ENCODE results near the gene ADGRD1. TPM values are rescaled to one million over a fixed set of nuclear protein-coding genes. Genes with fewer than 3 reads are reported as not detected.

ADGRD1 gene
- total RNA-seq, 1 donor from 2014 or later = 0.47 TPM

DNA sequence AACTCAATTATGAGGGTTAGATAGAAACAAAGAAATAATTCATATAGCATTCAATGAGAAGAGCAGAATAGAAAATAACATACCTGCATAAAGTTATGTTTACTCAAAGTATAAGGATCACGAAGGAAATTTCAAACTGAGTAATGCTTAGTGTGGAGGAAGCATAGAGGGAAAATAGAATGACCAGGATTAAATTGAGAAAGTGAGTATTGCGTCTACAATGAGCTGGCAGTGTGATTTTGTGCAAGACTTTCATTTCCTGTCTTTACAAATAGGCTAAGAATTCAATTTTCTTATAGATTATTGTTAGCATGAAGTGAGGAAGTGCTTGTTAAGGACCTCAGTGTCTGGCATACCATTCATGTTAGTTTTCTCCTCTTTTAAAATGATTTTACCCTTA, 12.0 kb downstream of the ADGRD1 start:
- ATAC-seq (ENCODE audit: low read depth) (no peak), DNase-seq (no peak)
- Mint-ChIP-seq H3K27me3 (peaks cover 15% of the 10 kb centered on the region), H3K4me3 (no peak overlapping the region), H3K36me3 (ENCODE audit: low read depth) (no peaks in the 10 kb centered on the region), H3K27ac (no peak overlapping the region), H3K9me3 (no peaks in the 10 kb centered on the region), H3K4me1 (peaks cover 17% of the 10 kb centered on the region)
- TF ChIP-seq, protein P1, sequence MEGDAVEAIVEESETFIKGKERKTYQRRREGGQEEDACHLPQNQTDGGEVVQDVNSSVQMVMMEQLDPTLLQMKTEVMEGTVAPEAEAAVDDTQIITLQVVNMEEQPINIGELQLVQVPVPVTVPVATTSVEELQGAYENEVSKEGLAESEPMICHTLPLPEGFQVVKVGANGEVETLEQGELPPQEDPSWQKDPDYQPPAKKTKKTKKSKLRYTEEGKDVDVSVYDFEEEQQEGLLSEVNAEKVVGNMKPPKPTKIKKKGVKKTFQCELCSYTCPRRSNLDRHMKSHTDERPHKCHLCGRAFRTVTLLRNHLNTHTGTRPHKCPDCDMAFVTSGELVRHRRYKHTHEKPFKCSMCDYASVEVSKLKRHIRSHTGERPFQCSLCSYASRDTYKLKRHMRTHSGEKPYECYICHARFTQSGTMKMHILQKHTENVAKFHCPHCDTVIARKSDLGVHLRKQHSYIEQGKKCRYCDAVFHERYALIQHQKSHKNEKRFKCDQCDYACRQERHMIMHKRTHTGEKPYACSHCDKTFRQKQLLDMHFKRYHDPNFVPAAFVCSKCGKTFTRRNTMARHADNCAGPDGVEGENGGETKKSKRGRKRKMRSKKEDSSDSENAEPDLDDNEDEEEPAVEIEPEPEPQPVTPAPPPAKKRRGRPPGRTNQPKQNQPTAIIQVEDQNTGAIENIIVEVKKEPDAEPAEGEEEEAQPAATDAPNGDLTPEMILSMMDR (IDR thresholded peaks at IDR 0.05) = no peak
- CTCF ChIA-PET = no interaction called here
- intact Hi-C loops (cut with micrococcal nuclease) = no loop called here
- POLR2A ChIA-PET = no interaction called here

DNA sequence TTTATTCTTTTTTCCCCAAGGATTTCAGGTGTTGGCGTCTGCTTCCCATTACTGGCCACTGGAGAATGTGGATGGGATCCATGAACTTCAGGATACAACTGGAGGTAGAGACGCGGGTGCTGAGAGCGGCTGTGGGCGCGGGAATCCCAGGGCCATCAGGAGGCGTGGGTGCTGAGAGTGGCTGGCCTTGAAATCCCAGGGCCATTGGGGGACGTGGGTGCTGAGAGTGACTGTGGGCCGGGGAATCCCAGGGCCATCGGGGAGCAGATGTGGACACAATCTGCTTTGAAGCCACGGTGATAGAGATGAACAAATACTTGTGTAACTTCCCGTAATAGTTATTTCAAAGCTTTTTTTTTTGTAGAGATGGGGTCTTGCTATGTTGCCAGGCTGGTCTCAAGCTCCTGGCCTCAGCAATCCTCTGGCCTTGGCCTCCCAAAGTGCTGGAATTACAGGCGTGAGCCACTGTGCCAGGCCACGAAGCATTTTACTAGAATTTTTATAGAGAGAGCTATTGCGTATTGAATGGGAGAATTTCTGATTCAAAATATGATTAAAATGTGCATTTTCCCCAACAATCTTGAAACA, 12.8 kb downstream of the ADGRD1 start:
- ChIA-PET POLR2A (no interaction called here), CTCF (no interaction called here)
- H3K27me3 Mint-ChIP-seq = peaks cover 12% of the 10 kb centered on the region
- no peaks in the 10 kb centered on the region for H3K9me3 Mint-ChIP-seq
- no peak overlapping the region for H3K4me3 Mint-ChIP-seq
- DNase-seq (no peak), ATAC-seq (ENCODE audit: low read depth) (no peak)
- intact Hi-C loops (cut with micrococcal nuclease) = no loop called here
- H3K27ac Mint-ChIP-seq = no peak overlapping the region
- no peaks in the 10 kb centered on the region for H3K36me3 Mint-ChIP-seq (ENCODE audit: low read depth)
- TF ChIP-seq, protein P1 (IDR thresholded peaks at IDR 0.05) = no peak
- peaks cover 20% of the 10 kb centered on the region for H3K4me1 Mint-ChIP-seq

- ATAC-seq (ENCODE audit: low read depth) (no peak), DNase-seq (no peak)
- ChIA-PET CTCF (no interaction called here), POLR2A (no interaction called here)
- Mint-ChIP-seq H3K36me3 (ENCODE audit: low read depth) (no peaks in the 10 kb centered on the region), H3K4me3 (no peak overlapping the region), H3K4me1 (peaks cover 20% of the 10 kb centered on the region), H3K9me3 (no peaks in the 10 kb centered on the region), H3K27ac (no peak overlapping the region), H3K27me3 (peaks cover 12% of the 10 kb centered on the region)
- intact Hi-C loops (cut with micrococcal nuclease) = no loop called here
- TF ChIP-seq, protein P1 (IDR thresholded peaks at IDR 0.05) = no peak
Measured at GRCh38 chr12:130967636-130968035, 13.9 kb downstream of the ADGRD1 start.

DNA sequence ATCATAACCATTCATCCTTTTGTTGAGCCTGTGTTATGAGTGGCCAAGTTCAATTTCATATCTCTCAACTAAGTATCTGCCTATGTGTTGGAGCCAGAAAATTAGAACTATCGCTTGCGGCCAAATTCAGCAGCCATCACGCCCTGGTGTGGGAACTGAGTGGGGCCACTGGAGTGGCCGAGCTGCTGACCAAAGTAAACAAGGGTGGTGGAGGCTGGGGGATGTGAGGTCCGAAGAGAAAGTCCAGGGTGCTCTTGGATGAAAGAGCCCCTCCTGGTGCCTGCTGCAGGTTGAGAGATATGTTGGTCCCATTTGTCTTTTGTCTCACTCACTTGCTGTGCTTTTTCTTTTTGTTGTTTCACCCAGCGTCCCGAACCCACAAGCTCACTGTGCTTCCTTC, 14.9 kb downstream of the ADGRD1 start:
- ATAC-seq (ENCODE audit: low read depth) (no peak), DNase-seq (no peak)
- Mint-ChIP-seq H3K9me3 (no peaks in the 10 kb centered on the region), H3K27me3 (peaks cover 15% of the 10 kb centered on the region), H3K4me3 (no peak overlapping the region), H3K36me3 (ENCODE audit: low read depth) (no peaks in the 10 kb centered on the region), H3K27ac (no peak overlapping the region), H3K4me1 (peaks cover 20% of the 10 kb centered on the region)
- ChIA-PET CTCF (no interaction called here), POLR2A (interaction anchor here (1.3 kb wide), 1 partner anchor 11 kb away, joined by 6 read pairs; no protein-coding TSS in a partner anchor)
- TF ChIP-seq, protein P1 (IDR thresholded peaks at IDR 0.05) = no peak
- intact Hi-C loops (cut with micrococcal nuclease) = no loop called here

DNA sequence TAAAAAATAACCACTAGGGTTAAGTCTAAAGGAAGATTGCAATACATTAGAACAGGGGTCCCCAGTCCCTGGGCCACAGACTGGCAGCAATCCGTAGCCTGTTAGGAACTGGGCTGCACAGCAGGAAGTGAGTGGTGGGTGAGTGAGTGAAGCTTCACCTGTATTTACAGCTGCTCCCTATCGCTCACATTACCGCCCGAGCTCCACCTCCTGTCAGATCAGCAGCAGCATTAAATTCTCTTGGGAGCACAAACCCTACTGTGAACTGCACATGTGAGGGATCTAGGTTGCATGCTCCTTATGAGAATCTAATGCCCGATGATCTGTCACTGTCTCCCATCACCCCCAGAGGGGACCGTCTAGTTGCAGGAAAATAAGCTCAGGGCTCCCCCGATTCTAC, 15.5 kb downstream of the ADGRD1 start:
- Mint-ChIP-seq H3K27me3 (peaks cover 14% of the 10 kb centered on the region), H3K36me3 (ENCODE audit: low read depth) (no peaks in the 10 kb centered on the region), H3K27ac (no peak overlapping the region), H3K4me3 (no peak overlapping the region), H3K4me1 (peaks cover 20% of the 10 kb centered on the region), H3K9me3 (no peaks in the 10 kb centered on the region)
- ChIA-PET POLR2A (interaction anchor here (1.3 kb wide), 1 partner anchor 11 kb away, joined by 6 read pairs; no protein-coding TSS in a partner anchor), CTCF (interaction anchor here (0.9 kb wide), 1 partner anchor 11 kb away, joined by 5 read pairs; no protein-coding TSS in a partner anchor)
- ATAC-seq (ENCODE audit: low read depth) (no peak), DNase-seq (no peak)
- intact Hi-C loops (cut with micrococcal nuclease) = no loop called here
- TF ChIP-seq, protein P1 (IDR thresholded peaks at IDR 0.05) = no peak

All from activated B cell treated with CpG ODN at 0.5 μM for 24 hours (primary cell).